ENCODE data around the gene EIF5.

EIF5 gene

DNA sequence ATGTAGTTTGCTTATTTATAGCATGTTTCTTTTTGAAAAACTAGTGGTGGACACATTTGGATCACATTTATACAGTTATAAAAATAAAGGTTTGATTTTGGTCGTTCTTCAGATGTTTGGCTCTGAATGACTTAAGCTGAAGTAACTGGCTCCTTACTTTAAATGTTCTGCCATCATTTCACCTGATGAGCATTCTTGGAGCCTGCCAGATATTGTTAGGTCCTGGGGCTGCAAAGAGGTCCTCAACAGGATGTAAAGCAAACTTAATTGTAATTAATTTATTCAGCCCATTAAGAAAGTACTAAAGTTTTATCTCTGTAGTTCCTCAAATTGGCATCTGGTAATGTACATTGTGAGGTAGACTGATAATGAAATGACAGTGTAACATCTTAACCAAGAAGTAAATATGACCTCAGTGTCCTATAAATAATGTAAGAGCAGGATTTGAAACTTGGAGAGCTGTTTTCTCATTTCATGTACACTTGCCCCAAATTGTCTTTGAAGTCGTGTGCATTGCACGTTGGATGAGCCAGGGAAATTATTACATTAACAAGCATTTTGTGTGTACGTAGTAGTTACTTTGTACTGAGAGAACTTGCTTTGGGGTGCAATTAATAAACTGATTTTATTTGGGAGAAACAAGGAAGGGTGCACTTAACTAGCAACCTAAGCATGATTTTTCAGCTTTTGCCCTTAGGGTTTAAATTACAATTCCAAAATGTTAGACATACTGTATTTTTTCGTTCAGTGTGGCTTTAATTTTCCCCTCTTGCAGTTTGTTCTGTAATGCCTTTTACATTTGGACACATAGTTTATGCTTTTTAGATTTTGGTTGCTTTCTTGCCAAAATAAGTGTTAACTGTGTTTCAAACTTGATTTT is 7.5 kb downstream of the EIF5 start:
- H3K4me3 ChIP-seq (ENCODE audit: low read depth, low read length), result no peak overlapping the region
- in situ Hi-C loops (cut with HindIII; ENCODE audit: low sequenced_read_pairs), result no loop called here
- TF ChIP-seq, protein P1, sequence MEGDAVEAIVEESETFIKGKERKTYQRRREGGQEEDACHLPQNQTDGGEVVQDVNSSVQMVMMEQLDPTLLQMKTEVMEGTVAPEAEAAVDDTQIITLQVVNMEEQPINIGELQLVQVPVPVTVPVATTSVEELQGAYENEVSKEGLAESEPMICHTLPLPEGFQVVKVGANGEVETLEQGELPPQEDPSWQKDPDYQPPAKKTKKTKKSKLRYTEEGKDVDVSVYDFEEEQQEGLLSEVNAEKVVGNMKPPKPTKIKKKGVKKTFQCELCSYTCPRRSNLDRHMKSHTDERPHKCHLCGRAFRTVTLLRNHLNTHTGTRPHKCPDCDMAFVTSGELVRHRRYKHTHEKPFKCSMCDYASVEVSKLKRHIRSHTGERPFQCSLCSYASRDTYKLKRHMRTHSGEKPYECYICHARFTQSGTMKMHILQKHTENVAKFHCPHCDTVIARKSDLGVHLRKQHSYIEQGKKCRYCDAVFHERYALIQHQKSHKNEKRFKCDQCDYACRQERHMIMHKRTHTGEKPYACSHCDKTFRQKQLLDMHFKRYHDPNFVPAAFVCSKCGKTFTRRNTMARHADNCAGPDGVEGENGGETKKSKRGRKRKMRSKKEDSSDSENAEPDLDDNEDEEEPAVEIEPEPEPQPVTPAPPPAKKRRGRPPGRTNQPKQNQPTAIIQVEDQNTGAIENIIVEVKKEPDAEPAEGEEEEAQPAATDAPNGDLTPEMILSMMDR (IDR thresholded peaks at IDR 0.05; ENCODE audit: low read depth, low read length, missing control alignments), result no peak
- no peak for DNase-seq (ENCODE audit: low read depth)

DNA sequence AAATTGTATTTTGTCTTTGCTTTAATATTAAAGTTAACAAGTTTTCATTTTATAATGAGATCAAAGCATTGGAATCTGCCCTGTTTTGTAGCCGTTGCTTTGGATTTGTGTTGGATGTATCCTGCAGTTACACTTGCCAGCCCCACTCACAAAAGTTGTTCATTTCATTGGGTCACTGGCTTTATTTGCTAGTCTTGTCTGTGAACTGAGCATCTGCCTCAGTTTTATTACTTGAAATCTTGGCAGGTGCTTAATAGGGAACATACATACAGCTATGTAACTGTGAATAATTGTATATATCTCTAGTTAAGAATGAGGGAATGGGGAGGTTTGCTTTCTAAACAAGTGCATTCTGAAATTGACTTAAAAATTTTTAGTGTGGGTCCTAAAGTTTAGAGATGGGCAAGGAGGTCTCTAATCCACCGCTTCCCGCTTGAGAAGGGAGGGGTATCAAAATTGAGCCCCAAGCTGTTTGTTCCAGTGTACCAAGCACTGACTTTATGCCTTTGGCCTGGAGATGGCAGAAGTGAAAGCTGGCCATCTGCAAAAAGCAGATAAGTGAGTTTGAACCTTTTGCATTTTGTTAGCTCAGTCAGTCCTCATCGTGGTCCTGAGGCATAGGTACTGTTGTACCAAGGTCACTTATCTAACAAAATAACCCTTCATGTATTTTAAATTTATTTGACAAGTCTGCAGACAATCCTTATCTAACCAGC is 9.3 kb downstream of the EIF5 start:
- in situ Hi-C loops (cut with HindIII; ENCODE audit: low sequenced_read_pairs), result no loop called here
- TF ChIP-seq, protein P1 (IDR thresholded peaks at IDR 0.05; ENCODE audit: low read depth, low read length, missing control alignments), result peak; percentile 2
- no peak overlapping the region for H3K4me3 ChIP-seq (ENCODE audit: low read depth, low read length)
- no peak for DNase-seq (ENCODE audit: low read depth)

DNA sequence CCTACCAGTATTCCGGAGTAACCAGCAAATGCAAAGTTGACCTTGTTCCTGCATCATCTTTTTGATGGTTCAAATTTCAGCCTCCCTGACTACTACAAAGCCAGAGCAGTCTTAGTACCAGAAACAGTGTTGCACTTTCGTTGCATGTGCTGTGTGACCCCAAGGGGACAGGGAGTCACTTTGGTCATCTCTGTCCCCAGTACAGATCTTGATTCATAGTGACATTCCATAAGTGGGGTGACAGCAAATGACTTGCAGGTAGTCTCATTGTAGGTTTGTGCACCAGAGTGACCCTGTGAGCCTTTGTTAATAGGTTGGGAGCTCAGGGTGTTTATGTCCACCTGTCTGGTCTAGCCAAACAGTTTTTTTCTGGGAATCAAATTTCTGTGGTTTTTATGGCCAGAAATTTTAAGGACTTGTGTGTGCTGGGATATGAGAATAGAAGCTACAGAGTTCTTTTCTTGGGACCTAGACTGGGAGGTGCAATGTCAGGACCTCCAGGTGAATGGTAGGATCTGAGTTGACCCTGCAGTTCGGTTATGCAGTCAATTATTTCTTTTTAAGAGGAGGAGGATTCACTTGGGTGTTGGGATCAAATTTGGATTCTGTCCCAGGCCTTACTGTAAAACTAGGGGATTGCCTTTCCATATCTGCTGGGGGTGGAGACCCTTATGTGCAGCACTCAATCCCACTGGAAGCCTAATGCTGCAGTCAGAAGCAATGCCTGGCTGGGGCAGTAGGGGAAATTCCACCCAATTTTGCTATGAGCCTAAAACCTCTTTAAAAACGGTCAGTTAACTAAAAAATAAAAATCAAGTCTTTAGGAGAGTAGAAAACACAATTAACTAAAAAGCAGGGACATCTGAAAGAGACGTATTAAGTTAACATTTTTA is 10.1 kb downstream of the EIF5 start:
- TF ChIP-seq, protein P1 (IDR thresholded peaks at IDR 0.05; ENCODE audit: low read depth, low read length, missing control alignments), result no peak
- DNase-seq (ENCODE audit: low read depth), result no peak
- in situ Hi-C loops (cut with HindIII; ENCODE audit: low sequenced_read_pairs), result no loop called here
- no peak overlapping the region for H3K4me3 ChIP-seq (ENCODE audit: low read depth, low read length)

DNA sequence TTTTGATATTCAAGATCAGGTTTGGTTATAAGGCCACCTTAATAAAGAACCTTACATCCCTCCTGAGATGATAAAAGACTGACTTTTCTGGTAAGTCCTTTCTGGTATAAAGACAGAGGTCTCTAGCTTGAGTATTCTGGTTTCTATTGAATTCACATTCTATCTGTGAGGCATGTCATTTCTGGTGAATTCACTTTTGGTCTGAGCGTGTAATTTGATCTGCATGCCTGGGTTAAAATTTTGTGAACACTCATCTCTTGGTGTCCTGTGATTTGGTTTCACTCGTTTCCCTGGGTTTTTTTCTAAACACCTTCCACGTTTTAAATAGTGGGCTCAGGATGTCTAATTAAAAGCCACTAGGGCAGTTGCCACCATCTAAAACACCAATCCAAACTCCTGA is 12.2 kb downstream of the EIF5 start:
- DNase-seq (ENCODE audit: low read depth), result peak; percentile 13
- TF ChIP-seq, protein P1 (IDR thresholded peaks at IDR 0.05; ENCODE audit: low read depth, low read length, missing control alignments), result no peak
- no peak overlapping the region for H3K4me3 ChIP-seq (ENCODE audit: low read depth, low read length)
- in situ Hi-C loops (cut with HindIII; ENCODE audit: low sequenced_read_pairs), result no loop called here

DNA sequence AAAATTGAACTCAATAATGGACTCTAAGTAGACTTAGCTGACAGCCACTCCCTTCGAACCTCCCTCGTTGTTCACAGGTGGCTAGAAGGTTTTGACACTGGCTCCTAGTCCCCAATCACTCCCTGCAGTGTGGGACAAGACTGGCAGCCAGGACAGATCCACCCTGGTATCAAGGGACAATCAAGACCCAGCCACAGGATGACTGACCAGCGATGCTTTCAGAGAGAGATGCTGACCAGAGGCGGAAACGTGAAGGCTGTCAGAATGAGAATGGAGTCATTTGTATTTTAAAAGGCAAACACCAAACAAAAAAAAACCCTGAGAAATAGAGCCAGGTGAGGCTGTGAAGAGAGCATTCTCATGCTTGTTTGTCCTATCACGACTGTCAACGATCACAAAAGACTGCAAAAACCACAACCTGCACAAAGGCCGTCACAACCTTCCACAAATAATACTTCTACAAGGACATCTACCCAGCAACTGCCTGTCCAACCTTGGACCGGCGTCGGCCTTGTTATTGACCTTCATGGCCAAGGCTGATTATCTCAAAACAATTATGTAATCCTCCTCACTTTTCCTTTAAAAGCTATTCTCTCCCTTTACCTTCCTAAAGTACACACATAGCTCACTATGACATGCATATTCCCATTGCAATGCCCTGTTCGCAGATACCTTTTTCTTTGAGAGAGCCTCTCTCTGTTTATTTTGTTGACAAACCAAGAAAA is 13.2 kb downstream of the EIF5 start:
- TF ChIP-seq, protein P1 (IDR thresholded peaks at IDR 0.05; ENCODE audit: low read depth, low read length, missing control alignments), result no peak
- no peak overlapping the region for H3K4me3 ChIP-seq (ENCODE audit: low read depth, low read length)
- DNase-seq (ENCODE audit: low read depth), result no peak
- in situ Hi-C loops (cut with HindIII; ENCODE audit: low sequenced_read_pairs), result no loop called here

Data from astrocyte of the cerebellum (primary cell).